Lung (tissue), 12 donors: Measurements from ENCODE around the gene GOLIM4. TPM values are rescaled to one million over a fixed set of nuclear protein-coding genes. Genes with fewer than 3 reads are reported as not detected.
A peak's percentile ranks its signal among the peaks of the same experiment; 100 is the strongest.

Source experiments
- ATAC-seq: fragments of 200-7000 bp; cut with Tn5 transposase; one replicate; pipeline ENCODE4 v1.9.1; 2020; ENCODE audit warnings: moderate number of reproducible peaks; ENCODE audit not compliant: insufficient read depth, low FRiP score
- DNase-seq, 3 donors: peaks; one replicate each; pipeline ENCODE4 v3.0.0-alpha.2; 2013 to 2017
- H3K27ac ChIP-seq, 2 donors: one replicate each; pipeline ENCODE4 v1.5.1; 2013; ENCODE audit warnings: mild to moderate bottlenecking in 2 of 2, moderate library complexity in 2 of 2, control low read depth in 1 of 2, inconsistent platforms in 1 of 2, low read depth in 1 of 2, low read length in 1 of 2
- H3K27me3 ChIP-seq, 3 donors: one replicate each; pipeline ENCODE4 v1.5.1; 2013; ENCODE audit warnings: low read length in 2 of 3; ENCODE audit not compliant: control insufficient read depth in 3 of 3, insufficient read depth in 3 of 3
- H3K36me3 ChIP-seq, 4 donors: one replicate each; pipeline ENCODE4 v1.5.1; 2013; ENCODE audit warnings: low read length in 4 of 4, mild to moderate bottlenecking in 1 of 4, moderate library complexity in 1 of 4; ENCODE audit not compliant: control insufficient read depth in 4 of 4, insufficient read depth in 4 of 4
- H3K4me1 ChIP-seq, 5 donors: one replicate each; pipeline ENCODE4 v1.5.1; 2013; ENCODE audit warnings: low read length in 5 of 5, mild to moderate bottlenecking in 2 of 5, moderate library complexity in 1 of 5; ENCODE audit not compliant: control insufficient read depth in 5 of 5, insufficient read depth in 5 of 5
- H3K4me3 ChIP-seq: one replicate; pipeline ENCODE4 v1.5.1; 2013; ENCODE audit warnings: mild to moderate bottlenecking, control low read depth, moderate library complexity
- H3K9ac ChIP-seq, 2 donors: one replicate each; pipeline ENCODE4 v1.5.1; 2013; ENCODE audit warnings: low read length in 2 of 2, control low read depth in 1 of 2; ENCODE audit not compliant: insufficient read depth in 1 of 2
- H3K9me3 ChIP-seq, 4 donors: one replicate each; pipeline ENCODE4 v1.5.1; 2013; ENCODE audit warnings: low read length in 3 of 4, mild to moderate bottlenecking in 1 of 4, moderate library complexity in 1 of 4; ENCODE audit not compliant: control insufficient read depth in 4 of 4, insufficient read depth in 3 of 4
- CTCF ChIP-seq: IDR thresholded peaks from 2 replicates; pipeline ENCODE4 v1.5.1; 2012; ENCODE audit warnings: mild to moderate bottlenecking; ENCODE audit errors: control extremely low read depth, extremely low read depth
- WGBS, 2 donors: extraction: QIAGEN DNeasy Blood & Tissue Kit; methylation state at CpG; one replicate each; pipeline ENCODE4 v1.1.7; 2013; 5-methylcytosine and 5-hydroxymethylcytosine counted together
- polyA plus RNA-seq, 2 donors: library from polyadenylated mRNA; stranded (reverse); fragments of 200-250 nt; gene quantifications; one replicate each; pipeline ENCODE4 v1.2.1, GENCODE V29; 2013
- total RNA-seq, 2 donors: library from RNA; depleted of rRNA in 1 of 2; stranded (reverse); fragments of >200 nt in 1 of 2; gene quantifications; one replicate each; pipeline ENCODE4 v1.2.1, GENCODE V29; 2014 to 2021
- donor health status: control.
- donor health status: control.
- donor health status: Bipolar disorder and iron deficiency.
- donor health status: healthy.
- donor health status: DM: yes; HTN: yes; CAD: no.

GOLIM4 gene
- total and polyA plus RNA-seq, 4 donors = 22.2 to 52.9 (median 33.3) TPM

GRCh38 chr3:168002786-168003368 lies 92.8 kb downstream of the GOLIM4 start:
- no peak overlapping the region for H3K9ac ChIP-seq
- ATAC-seq (no peak), DNase-seq (peak in 1 of 3 donors; percentile 5)
- H3K9me3 ChIP-seq = peaks cover 0 to 2% (median 0%) of the 10 kb centered on the region in 4 donors
- WGBS, 2 donors = 51 to 64% methylated on average over 1 of the region's 1 CpG
- no peak for TF ChIP-seq CTCF
- no peaks in the 10 kb centered on the region for H3K4me1 ChIP-seq
- H3K4me3 ChIP-seq = no peak overlapping the region
- H3K36me3 ChIP-seq = no peaks in the 10 kb centered on the region
- no peaks in the 10 kb centered on the region for H3K27me3 ChIP-seq
- H3K27ac ChIP-seq = no peak overlapping the region

GRCh38 chr3:168001244-168001643 lies 94.5 kb downstream of the GOLIM4 start:
- DNase-seq (no peak), ATAC-seq (no peak)
- Histone ChIP-seq H3K36me3 (no peaks in the 10 kb centered on the region), H3K9ac (no peak overlapping the region), H3K9me3 (peaks cover 0 to 2% (median 0%) of the 10 kb centered on the region in 4 donors), H3K27ac (no peak overlapping the region), H3K27me3 (no peaks in the 10 kb centered on the region), H3K4me3 (no peak overlapping the region), H3K4me1 (no peaks in the 10 kb centered on the region)
- WGBS, 2 donors = 89 to 97% methylated on average over 1 of the region's 1 CpG
- no peak for TF ChIP-seq CTCF

- Histone ChIP-seq H3K36me3 (no peaks in the 10 kb centered on the region), H3K9me3 (peaks cover 0 to 2% (median 0%) of the 10 kb centered on the region in 4 donors), H3K9ac (no peak overlapping the region), H3K27me3 (no peaks in the 10 kb centered on the region), H3K4me3 (no peak overlapping the region), H3K27ac (no peak overlapping the region), H3K4me1 (no peaks in the 10 kb centered on the region)
- DNase-seq = no peak
- no peak for ATAC-seq
- no peak for TF ChIP-seq CTCF
- 81 to 87% methylated on average over 5 of the region's 5 CpGs for WGBS, 2 donors
These were observed 97.5 kb downstream of the GOLIM4 start for GRCh38 chr3:167998253-167998652.

- WGBS, 2 donors = 91 to 94% methylated on average over 4 of the region's 4 CpGs
- Histone ChIP-seq H3K4me1 (no peaks in the 10 kb centered on the region), H3K36me3 (no peaks in the 10 kb centered on the region), H3K27me3 (no peaks in the 10 kb centered on the region), H3K27ac (no peak overlapping the region), H3K9me3 (no peaks in the 10 kb centered on the region), H3K4me3 (no peak overlapping the region), H3K9ac (no peak overlapping the region)
- ATAC-seq = no peak
- DNase-seq = no peak
- TF ChIP-seq CTCF = no peak
These were observed 99.2 kb downstream of the GOLIM4 start for GRCh38 chr3:167996514-167996913.
